ENCODE results near the gene TSPO.

Gene TSPO

GRCh38 chr22:43188829-43189545, 37.6 kb downstream of the TSPO start:
- Mint-ChIP-seq H3K27me3 (no peaks in the 10 kb centered on the region), H3K9me3 (ENCODE audit: low read depth) (no peaks in the 10 kb centered on the region), H3K36me3 (peaks cover 3% of the 10 kb centered on the region), H3K4me1 (ENCODE audit: low read depth) (peaks cover 21% of the 10 kb centered on the region), H3K27ac (peak overlapping the region; percentile 85), H3K4me3 (peak overlapping the region; percentile 51)

- H3K27me3 Mint-ChIP-seq = no peaks in the 10 kb centered on the region
- H3K36me3 Mint-ChIP-seq = no peaks in the 10 kb centered on the region
- no peaks in the 10 kb centered on the region for H3K9me3 Mint-ChIP-seq (ENCODE audit: low read depth)
- peaks cover 8% of the 10 kb centered on the region for H3K4me1 Mint-ChIP-seq (ENCODE audit: low read depth)
- no peak overlapping the region for H3K4me3 Mint-ChIP-seq
- no peak overlapping the region for H3K27ac Mint-ChIP-seq
Measured at GRCh38 chr22:43191831-43192230, 40.5 kb downstream of the TSPO start.

- H3K4me1 Mint-ChIP-seq (ENCODE audit: low read depth) = no peaks in the 10 kb centered on the region
- H3K9me3 Mint-ChIP-seq (ENCODE audit: low read depth) = no peaks in the 10 kb centered on the region
- H3K27ac Mint-ChIP-seq = no peak overlapping the region
- H3K36me3 Mint-ChIP-seq = no peaks in the 10 kb centered on the region
- H3K4me3 Mint-ChIP-seq = no peak overlapping the region
- no peaks in the 10 kb centered on the region for H3K27me3 Mint-ChIP-seq
Measured at GRCh38 chr22:43197271-43197941, 46.0 kb downstream of the TSPO start.

- Mint-ChIP-seq H3K4me3 (no peak overlapping the region), H3K9me3 (ENCODE audit: low read depth) (no peaks in the 10 kb centered on the region), H3K4me1 (ENCODE audit: low read depth) (no peaks in the 10 kb centered on the region), H3K36me3 (no peaks in the 10 kb centered on the region), H3K27ac (no peak overlapping the region), H3K27me3 (no peaks in the 10 kb centered on the region)
Measured at GRCh38 chr22:43198126-43198525, 46.8 kb downstream of the TSPO start.

GRCh38 chr22:43198936-43199335, 47.6 kb downstream of the TSPO start:
- Mint-ChIP-seq H3K4me1 (ENCODE audit: low read depth) (no peaks in the 10 kb centered on the region), H3K4me3 (no peak overlapping the region), H3K9me3 (ENCODE audit: low read depth) (no peaks in the 10 kb centered on the region), H3K27me3 (no peaks in the 10 kb centered on the region), H3K36me3 (no peaks in the 10 kb centered on the region), H3K27ac (no peak overlapping the region)

GRCh38 chr22:43199541-43199940, 48.2 kb downstream of the TSPO start:
- H3K9me3 Mint-ChIP-seq (ENCODE audit: low read depth) = no peaks in the 10 kb centered on the region
- no peaks in the 10 kb centered on the region for H3K4me1 Mint-ChIP-seq (ENCODE audit: low read depth)
- no peak overlapping the region for H3K27ac Mint-ChIP-seq
- H3K36me3 Mint-ChIP-seq = no peaks in the 10 kb centered on the region
- H3K4me3 Mint-ChIP-seq = no peak overlapping the region
- H3K27me3 Mint-ChIP-seq = no peaks in the 10 kb centered on the region

- Mint-ChIP-seq H3K36me3 (no peaks in the 10 kb centered on the region), H3K27ac (no peak overlapping the region)
Measured at GRCh38 chr22:43200031-43200430, 48.7 kb downstream of the TSPO start.

GRCh38 chr22:43200555-43200954, 49.2 kb downstream of the TSPO start:
- no peaks in the 10 kb centered on the region for H3K36me3 Mint-ChIP-seq
- no peaks in the 10 kb centered on the region for H3K27me3 Mint-ChIP-seq
- H3K9me3 Mint-ChIP-seq (ENCODE audit: low read depth) = no peaks in the 10 kb centered on the region
- H3K4me3 Mint-ChIP-seq = no peak overlapping the region
- H3K4me1 Mint-ChIP-seq (ENCODE audit: low read depth) = no peaks in the 10 kb centered on the region
- H3K27ac Mint-ChIP-seq = no peak overlapping the region

More at GRCh38 chr22:43200031-43200430, 48.7 kb downstream of the TSPO start:
- Mint-ChIP-seq H3K9me3 (ENCODE audit: low read depth) (no peaks in the 10 kb centered on the region), H3K4me1 (ENCODE audit: low read depth) (no peaks in the 10 kb centered on the region), H3K27me3 (no peaks in the 10 kb centered on the region), H3K4me3 (no peak overlapping the region)

DNA sequence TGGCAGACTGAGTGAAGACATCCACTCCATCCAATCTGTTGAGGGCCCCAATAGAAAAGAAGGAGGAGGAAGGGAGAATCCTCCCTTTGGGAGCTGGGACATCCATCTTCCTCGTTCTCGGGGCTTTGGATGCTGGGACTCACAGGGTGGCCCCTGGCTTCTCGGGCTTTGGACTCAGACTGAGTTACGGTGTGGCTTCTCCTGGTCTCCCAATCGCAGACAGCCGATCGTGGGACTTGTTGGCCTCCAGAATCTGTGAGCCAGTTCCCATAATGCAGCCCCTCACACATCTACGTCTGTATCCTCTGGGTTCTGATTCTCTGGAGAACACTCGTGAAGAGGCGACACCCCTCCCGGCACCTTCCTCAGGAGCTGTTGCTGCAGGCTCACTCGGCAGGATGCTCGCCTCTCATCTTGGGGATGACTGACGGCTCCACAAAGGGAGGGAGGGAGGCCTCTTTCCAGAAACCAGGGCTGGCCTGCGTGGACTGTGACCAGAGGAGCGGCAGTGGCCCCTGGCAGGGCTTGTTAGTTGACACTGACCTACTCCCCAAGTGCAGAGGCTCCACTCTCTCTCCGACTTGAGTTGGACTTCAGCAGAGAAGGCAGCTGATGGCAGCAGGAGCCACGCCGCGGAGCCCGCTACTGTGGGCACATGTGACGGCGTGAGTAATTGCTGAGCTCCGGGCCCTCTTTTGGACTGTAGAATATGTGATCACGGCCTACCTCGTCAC, 50.3 kb downstream of the TSPO start:
- no peaks in the 10 kb centered on the region for H3K36me3 Mint-ChIP-seq
- H3K27ac Mint-ChIP-seq = no peak overlapping the region
- no peaks in the 10 kb centered on the region for H3K9me3 Mint-ChIP-seq (ENCODE audit: low read depth)
- no peak overlapping the region for H3K4me3 Mint-ChIP-seq
- H3K4me1 Mint-ChIP-seq (ENCODE audit: low read depth) = peaks cover 6% of the 10 kb centered on the region
- no peaks in the 10 kb centered on the region for H3K27me3 Mint-ChIP-seq

DNA sequence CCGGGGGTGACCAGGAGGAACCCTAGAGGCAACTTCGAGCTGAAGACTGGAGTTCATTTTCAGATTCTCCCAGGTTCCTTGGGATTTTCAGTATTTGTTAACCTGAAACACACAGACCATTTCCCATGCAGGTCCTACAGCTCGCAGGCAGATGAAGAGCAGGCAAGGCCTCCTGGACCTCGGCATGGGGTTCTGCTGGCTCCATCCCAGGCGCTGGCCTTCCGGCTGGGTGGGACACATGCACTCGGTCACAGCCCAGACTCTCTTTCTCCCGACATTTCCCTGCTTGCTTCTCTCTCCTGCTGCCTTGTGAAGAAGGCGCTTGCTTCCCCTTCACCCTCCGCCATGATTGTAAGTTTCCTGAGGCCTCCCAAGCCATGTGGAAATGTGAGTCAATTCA, 51.0 kb downstream of the TSPO start:
- no peaks in the 10 kb centered on the region for H3K9me3 Mint-ChIP-seq (ENCODE audit: low read depth)
- H3K36me3 Mint-ChIP-seq = no peaks in the 10 kb centered on the region
- H3K27me3 Mint-ChIP-seq = no peaks in the 10 kb centered on the region
- H3K4me1 Mint-ChIP-seq (ENCODE audit: low read depth) = peaks cover 7% of the 10 kb centered on the region
- no peak overlapping the region for H3K27ac Mint-ChIP-seq
- no peak overlapping the region for H3K4me3 Mint-ChIP-seq

DNA sequence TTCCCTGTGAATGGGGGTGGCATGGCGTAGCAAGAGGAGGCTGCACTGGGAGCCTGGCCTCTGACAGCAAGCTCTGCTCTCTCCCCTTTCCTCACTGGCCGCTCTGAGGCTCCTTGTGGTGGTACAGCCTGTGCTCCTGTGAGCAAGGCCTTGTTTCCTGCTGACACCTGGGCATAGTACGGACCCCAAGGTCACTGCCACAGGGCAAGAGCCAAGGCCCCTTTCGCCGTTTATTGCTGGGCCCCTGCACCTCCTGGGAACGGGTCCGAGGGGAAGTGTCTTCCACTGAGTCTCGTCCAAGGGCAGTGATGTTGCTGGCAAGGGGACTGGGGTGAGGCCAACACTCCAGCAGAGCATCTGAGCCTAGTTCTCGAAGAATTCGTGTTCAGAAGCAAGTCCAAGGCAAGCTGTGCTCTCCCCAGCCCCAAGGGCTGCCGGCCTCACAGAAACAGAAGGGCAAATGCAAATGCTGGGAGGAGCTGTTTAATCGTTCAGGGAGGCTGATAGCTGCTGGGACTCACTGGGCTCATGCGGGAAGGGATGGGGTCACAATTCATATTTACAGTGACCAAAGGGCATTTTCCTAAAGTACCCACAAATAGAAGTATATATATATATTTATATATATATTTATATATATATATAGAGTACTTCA, 51.5 kb downstream of the TSPO start:
- H3K4me1 Mint-ChIP-seq (ENCODE audit: low read depth) = peaks cover 7% of the 10 kb centered on the region
- H3K27ac Mint-ChIP-seq = no peak overlapping the region
- H3K4me3 Mint-ChIP-seq = no peak overlapping the region
- no peaks in the 10 kb centered on the region for H3K36me3 Mint-ChIP-seq
- H3K9me3 Mint-ChIP-seq (ENCODE audit: low read depth) = no peaks in the 10 kb centered on the region
- H3K27me3 Mint-ChIP-seq = no peaks in the 10 kb centered on the region

DNA sequence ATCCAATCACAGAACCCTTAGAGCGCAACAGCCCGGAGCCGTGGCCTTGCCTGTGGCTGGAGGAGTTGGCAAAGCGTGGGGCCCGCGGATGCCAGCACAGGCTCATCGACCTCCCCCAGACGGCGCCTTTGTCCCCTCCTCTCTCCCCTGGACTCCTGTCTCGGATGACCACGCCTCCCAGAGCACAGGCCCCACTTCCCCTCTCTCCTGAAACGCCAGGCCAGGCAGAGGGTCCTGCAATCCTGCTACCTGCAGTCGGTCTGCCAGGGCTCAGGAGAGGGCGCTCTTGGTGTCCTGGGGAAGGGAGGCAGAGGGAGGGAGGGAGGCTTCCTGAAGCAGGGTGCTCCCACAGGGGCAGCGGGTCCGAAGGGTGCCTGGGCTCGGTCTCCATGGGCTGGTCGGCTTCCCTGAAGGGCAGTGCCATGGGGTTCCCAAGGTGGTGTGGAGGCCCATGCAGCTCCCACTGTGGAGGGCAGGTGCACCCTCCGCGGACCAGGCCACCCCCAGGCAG, 52.2 kb downstream of the TSPO start:
- Mint-ChIP-seq H3K36me3 (no peaks in the 10 kb centered on the region), H3K9me3 (ENCODE audit: low read depth) (no peaks in the 10 kb centered on the region), H3K4me3 (no peak overlapping the region), H3K27ac (no peak overlapping the region), H3K4me1 (ENCODE audit: low read depth) (peaks cover 7% of the 10 kb centered on the region), H3K27me3 (no peaks in the 10 kb centered on the region)

DNA sequence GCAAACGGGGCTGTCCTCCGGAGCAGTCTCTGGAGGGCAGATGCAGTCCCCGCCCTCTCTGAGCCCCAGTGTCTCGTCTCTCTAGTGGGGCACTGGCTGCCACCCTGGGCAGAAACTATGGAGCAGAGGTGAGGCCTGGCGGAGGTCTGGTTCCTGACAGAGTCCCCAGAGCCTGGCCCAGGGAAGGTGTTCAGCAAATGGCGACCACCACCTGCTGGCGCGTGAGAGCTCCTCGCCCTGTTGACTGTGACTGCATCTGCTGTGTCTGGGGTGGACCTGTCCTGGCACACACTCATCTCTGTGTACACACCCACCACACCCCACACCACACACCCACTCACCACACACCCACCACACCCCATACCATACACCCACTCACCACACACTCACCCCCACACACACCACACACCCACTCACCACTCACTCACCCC, 53.9 kb downstream of the TSPO start:
- no peak overlapping the region for H3K27ac Mint-ChIP-seq
- H3K9me3 Mint-ChIP-seq (ENCODE audit: low read depth) = no peaks in the 10 kb centered on the region
- H3K4me1 Mint-ChIP-seq (ENCODE audit: low read depth) = peaks cover 7% of the 10 kb centered on the region
- no peaks in the 10 kb centered on the region for H3K36me3 Mint-ChIP-seq
- H3K27me3 Mint-ChIP-seq = no peaks in the 10 kb centered on the region
- no peak overlapping the region for H3K4me3 Mint-ChIP-seq

GRCh38 chr22:43205748-43206508, 54.6 kb downstream of the TSPO start:
- Mint-ChIP-seq H3K4me1 (ENCODE audit: low read depth) (peaks cover 7% of the 10 kb centered on the region), H3K27me3 (no peaks in the 10 kb centered on the region), H3K9me3 (ENCODE audit: low read depth) (no peaks in the 10 kb centered on the region), H3K36me3 (no peaks in the 10 kb centered on the region), H3K4me3 (no peak overlapping the region), H3K27ac (no peak overlapping the region)
